Stimulated activated CD8-positive, alpha-beta memory T cell treated with anti-CD3 and anti-CD28 coated beads, Interleukin-12 subunit alpha, Interleukin-12 subunit beta, amount 100 ng/mL, for 1 hour (primary cell): ENCODE data around the gene ABLIM2.
"Not testable (repeated sequence)": the region's sequence is repeated elsewhere in the genome, so short reads cannot be mapped to it uniquely, and the experiment has no call there.

Source experiments
- DNase-seq: peaks from one replicate; pipeline ENCODE4 v3.0.0-alpha.2; 2020; ENCODE audit warnings: low read depth

ABLIM2 gene

GRCh38 chr4:7959078-7959477, 199.5 kb downstream of the ABLIM2 start:
- DNase-seq: no peak

- no peak for DNase-seq
Observed at GRCh38 chr4:7956934-7957656, 201.5 kb downstream of the ABLIM2 start.

DNA sequence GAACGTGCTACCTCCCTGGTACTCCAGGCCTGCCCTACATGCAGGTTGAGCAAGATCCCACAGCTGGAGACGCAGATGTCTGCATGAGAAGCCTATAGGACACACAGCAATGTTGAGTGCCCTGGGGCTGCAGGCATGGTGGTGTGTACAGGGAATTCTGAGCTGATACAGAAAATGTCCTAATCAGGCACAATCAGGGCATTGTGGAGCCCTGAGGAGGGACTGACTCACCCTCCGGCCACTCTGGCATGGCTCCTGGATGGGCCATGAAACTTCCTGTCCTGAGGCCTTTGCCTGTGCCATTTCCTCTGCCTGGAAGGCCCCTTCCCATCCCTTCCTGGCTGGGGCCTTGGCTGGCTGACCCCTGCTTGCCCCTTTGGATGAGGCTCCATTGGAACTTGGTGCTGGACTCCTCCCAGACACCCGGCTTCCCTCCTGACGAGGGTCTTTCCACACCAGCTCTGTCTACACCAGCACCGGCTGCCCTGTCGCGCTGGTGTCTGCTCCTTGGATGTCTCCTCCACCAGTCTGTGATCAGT, 202.3 kb downstream of the ABLIM2 start:
- DNase-seq: no peak

GRCh38 chr4:7955393-7955792, 203.2 kb downstream of the ABLIM2 start:
- no peak for DNase-seq

- no peak for DNase-seq
Observed at GRCh38 chr4:7952615-7953014, 206.0 kb downstream of the ABLIM2 start.

GRCh38 chr4:7950301-7951092, 208.1 kb downstream of the ABLIM2 start:
- DNase-seq: no peak

- no peak for DNase-seq
Observed at GRCh38 chr4:7949759-7950158, 208.9 kb downstream of the ABLIM2 start.

DNA sequence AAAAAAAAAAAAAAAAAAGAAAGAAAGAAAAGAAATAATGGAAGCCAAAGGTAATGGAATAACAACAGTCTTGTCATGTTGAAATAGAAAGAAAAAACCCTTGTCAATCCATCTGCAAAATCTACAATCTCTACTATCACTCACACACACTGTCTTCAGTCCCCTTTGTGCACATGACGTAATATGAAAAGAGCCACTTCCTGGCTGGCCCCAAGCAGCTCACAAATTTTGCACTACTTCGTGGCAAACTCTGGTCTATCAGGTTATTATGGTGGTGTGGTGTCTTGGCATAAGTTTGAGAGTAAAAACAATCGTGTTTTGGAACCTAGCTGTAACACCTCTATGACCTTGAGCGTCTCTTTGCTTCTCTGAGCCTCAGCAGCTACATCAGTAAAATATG, 210.7 kb downstream of the ABLIM2 start:
- DNase-seq: no peak

- DNase-seq: no peak
Observed at GRCh38 chr4:7945709-7946380, 212.8 kb downstream of the ABLIM2 start.

GRCh38 chr4:7944599-7945220, 213.9 kb downstream of the ABLIM2 start:
- no peak for DNase-seq

DNA sequence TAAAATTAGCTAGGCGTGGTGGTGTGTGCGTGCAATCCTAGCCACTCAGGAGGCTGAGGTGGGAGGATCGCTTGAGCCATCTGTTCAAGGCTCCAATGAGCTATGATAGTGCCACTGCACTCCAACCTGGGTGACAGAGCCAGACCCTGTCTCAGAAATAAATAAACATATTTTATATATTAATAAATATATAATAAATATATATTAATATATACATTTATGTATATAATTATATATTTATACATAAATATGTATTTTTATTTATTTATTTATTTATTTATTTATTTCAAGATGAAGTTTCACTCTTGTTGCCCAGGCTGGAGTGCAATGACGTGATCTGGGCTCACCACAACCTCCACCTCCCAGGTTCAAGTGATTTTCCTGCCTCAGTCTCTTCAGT, 214.9 kb downstream of the ABLIM2 start:
- not testable (repeated sequence) for DNase-seq

DNA sequence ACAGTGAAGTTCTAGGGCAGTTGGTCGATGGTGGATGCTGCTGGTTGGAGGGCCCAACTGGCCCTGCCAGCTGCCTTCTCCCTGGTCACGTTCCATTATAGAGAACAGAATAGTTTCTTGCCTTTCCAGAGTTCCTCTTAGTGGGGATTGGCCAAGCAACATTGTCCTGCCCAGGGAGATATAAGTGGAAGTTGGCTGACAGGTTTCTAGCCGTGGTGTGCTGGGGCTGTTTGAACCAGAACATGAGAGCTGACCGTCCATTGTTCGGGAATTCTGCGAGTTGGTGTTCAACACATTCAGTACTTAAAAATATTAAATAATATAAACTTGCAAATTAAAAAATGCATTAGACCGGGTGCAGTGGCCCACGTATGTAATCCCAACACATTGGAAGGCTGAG, 215.4 kb downstream of the ABLIM2 start:
- DNase-seq: no peak

DNA sequence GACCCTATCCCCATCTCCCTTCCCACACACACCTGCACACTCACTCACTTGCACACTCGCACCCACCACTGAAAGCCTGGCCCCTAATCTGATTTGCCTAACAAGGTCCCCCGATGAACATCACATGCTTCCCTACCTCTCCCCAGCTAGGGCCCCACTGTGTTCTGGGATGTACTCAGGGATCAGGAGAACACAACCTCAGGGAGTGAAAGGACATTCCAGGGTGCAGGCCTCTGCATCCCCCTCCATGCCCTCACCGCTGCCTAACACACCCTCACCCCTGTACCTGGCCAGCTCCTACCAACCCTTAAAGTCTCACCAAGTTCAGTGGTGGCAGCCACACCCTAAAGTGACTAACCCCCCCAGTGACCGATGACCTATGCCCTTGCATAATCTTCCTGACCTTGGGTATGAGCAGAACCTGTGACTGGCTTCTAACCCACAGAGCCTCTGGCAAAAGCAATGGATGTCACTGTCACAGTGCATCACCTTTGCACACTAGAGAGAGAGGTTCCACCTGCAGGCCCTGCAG, 216.6 kb downstream of the ABLIM2 start:
- DNase-seq: no peak

DNA sequence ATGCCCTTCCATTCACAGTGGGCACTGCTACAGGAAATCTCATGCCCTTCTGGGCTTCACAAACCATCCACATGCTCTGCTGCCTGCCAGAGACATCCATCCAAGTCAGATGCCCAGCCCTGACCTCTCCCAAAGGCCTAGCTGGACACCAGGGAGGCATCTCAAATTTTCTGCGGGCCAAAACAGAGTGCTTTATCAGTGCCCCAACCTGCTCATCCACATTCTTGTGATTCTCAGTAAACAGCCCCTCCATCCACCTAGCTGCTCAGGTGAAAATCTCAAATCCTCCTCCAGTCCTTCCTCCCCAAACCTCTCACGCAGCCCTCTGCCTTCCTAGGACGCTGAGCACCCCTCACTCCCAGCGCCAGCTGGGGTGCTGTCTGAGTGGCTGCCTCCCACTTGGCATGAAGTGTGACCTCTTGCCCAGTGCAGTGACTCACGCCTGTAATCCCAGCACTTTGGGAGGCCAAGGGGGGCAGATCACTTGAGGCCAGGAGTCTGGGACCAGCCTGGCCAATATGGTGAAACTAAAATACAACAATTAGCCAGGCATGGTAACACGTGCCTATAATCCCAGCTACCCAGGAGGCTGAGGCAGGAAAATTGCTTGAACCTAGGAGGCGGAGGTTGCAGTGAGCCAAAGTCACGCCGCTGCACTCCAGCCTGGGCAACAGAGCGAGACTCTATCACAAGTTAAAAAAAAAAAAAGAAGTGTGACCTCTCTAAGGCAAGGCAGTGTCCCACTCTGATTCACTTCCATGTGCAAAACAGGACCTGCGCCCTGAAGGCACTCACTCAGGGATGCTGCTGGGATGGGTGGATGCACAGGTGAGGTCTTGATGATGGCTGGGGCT, 217.3 kb downstream of the ABLIM2 start:
- DNase-seq: no peak

DNA sequence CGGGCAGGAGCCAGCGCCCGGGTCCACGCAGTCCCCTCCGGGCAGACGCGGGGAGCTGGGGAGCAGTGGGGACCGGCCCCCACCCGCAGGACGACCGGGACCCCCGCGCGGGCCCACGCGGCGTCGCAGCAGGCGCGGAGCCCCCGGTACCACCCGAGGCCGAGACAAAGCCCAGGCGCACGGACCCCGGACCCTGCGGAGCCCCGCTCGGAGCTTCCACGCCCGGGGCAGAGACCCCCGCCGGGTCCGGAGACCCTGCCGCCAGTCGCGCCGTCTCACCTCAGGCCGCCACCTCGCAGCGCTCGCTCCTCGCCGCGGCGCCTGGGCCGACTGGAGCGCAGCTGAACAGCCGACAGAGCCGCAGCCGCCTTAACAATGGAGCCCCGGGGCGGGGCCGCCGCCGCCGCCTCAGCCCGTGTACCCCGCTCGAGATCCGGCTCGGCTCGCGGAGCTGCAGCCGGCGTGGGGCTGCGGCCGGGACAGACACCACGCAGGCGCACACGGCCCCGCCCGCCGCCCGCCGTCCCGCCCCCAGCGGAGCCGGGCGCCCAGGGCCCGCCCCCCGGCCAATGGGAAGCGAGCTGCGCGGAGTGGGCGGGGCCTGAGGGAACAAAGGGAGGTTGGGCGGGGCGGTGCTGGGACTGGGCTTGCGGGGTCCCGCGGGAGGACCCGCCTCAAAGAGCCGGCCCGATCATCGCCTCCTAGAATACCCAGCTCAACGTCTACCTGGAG, 219.1 kb downstream of the ABLIM2 start, which contains the start of gene AFAP1:
TSS of gene AFAP1 (minus strand) at position 485 of the 732 bp plus-strand sequence. CDS start 67,783 bp downstream, outside the sequence.
- DNase-seq: peak; percentile 81

DNA sequence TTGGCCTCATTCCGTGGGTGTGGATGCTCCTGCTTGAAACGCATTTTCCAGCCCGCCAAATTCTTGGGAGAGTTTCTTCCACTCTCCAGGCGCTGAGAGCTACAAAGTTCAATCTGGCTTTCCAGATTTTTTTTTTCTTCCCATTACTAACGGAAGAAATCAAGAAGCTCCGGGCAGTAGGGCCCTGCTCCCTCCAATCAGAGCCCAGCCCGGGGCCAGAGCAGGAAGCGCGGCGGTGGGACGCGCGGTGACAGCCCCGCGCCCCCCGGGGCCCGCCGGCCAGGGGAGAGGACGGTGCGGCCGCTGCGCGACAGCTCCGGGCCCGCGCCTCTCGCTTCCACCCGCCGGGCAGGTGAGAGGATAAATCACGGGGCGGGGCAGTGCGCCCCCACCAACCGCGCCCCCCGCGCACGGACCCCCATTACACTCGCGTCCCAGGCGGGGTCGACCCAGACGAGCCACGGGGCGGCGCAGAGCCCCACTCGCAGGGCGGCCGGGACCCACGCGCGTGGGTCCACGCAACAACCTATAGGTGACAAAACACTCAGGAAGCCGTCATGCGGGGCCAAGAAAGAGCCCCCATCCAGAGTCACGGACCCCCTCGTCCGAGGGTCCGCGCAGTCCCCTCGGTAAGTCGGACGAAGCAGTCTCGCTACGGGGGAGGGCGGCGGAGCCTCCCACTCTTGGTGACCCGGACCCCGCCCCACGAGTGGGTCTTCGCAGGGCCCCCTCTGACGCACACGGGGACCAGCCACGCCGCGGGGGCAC, 219.8 kb downstream of the ABLIM2 start:
- DNase-seq: no peak

- no peak for DNase-seq
Observed at GRCh38 chr4:7938266-7938608, 220.4 kb downstream of the ABLIM2 start.

GRCh38 chr4:7937006-7937405, 221.6 kb downstream of the ABLIM2 start:
- DNase-seq: no peak
